Progenitor cell of endocrine pancreas (in vitro differentiated cells): ENCODE data around the gene RBAK. TPM values are rescaled to one million over a fixed set of nuclear protein-coding genes. Genes with fewer than 3 reads are reported as not detected.
"Not testable (repeated sequence)": the region's sequence is repeated elsewhere in the genome, so short reads cannot be mapped to it uniquely, and the experiment has no call there.

Source experiments
- DNase-seq: peaks from one replicate; pipeline ENCODE4 v3.0.0; 2021; ENCODE audit warnings: low spot score; ENCODE audit not compliant: unreplicated experiment
- H3K27ac Mint-ChIP-seq: 2 replicates; pipeline ENCODE4 v1.8.0; 2021; ENCODE audit warnings: mild to moderate bottlenecking, moderate library complexity, mixed read lengths
- H3K27me3 Mint-ChIP-seq: 2 replicates; pipeline ENCODE4 v1.8.0; 2021; ENCODE audit warnings: mixed read lengths
- H3K36me3 Mint-ChIP-seq: 2 replicates; pipeline ENCODE4 v1.8.0; 2022; ENCODE audit warnings: mixed read lengths; ENCODE audit not compliant: insufficient read depth
- H3K4me1 Mint-ChIP-seq: 2 replicates; pipeline ENCODE4 v1.8.0; 2021; ENCODE audit warnings: low read depth, mixed read lengths
- H3K4me3 Mint-ChIP-seq: 2 replicates; pipeline ENCODE4 v1.8.0; 2021; ENCODE audit warnings: low read depth, mild to moderate bottlenecking, moderate library complexity, mixed read lengths
- H3K9me3 Mint-ChIP-seq: 2 replicates; pipeline ENCODE4 v1.8.0; 2021; ENCODE audit warnings: low read depth, mixed read lengths
- total RNA-seq: library from RNA; stranded (reverse); gene quantifications from 2 replicates; pipeline ENCODE4 v1.2.1, GENCODE V29; 2021
- TF ChIP-seq, protein P1 (sequence below): fragments of 200-600 bp; sonication (generic); IDR thresholded peaks from one replicate; pipeline ENCODE4 v1.5.0; 2021; ENCODE audit warnings: antibody characterized with exemption, mild to moderate bottlenecking; ENCODE audit not compliant: unreplicated experiment

Gene RBAK
- total RNA-seq, 1 donor from 2014 or later, result 20.0 TPM

DNA sequence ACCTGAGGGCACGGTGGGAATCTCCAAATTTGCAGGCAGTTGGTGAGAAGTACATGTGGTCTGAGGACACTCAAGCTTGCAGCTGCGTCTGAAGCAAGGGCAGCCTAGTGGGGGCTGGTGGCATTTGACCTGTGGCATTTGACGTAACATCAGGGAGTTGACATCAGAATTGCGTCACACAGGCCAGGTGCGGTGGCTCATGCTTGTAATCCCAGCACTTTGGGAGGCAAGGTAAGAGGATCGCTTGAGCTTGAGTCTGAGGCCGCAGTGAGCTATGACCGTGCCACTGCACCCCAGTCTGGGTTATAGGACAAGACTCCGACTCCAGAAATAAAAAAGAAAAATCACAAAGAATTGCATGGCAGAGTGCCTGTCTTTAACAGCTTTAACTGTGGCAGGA lies 25.6 kb upstream of the RBAK start:
- Mint-ChIP-seq H3K27me3 (no peaks in the 10 kb centered on the region), H3K4me1 (no peaks in the 10 kb centered on the region), H3K27ac (no peak overlapping the region), H3K4me3 (no peak overlapping the region), H3K36me3 (peaks cover 24% of the 10 kb centered on the region), H3K9me3 (peaks cover 7% of the 10 kb centered on the region)
- no peak for DNase-seq
- TF ChIP-seq, protein P1, sequence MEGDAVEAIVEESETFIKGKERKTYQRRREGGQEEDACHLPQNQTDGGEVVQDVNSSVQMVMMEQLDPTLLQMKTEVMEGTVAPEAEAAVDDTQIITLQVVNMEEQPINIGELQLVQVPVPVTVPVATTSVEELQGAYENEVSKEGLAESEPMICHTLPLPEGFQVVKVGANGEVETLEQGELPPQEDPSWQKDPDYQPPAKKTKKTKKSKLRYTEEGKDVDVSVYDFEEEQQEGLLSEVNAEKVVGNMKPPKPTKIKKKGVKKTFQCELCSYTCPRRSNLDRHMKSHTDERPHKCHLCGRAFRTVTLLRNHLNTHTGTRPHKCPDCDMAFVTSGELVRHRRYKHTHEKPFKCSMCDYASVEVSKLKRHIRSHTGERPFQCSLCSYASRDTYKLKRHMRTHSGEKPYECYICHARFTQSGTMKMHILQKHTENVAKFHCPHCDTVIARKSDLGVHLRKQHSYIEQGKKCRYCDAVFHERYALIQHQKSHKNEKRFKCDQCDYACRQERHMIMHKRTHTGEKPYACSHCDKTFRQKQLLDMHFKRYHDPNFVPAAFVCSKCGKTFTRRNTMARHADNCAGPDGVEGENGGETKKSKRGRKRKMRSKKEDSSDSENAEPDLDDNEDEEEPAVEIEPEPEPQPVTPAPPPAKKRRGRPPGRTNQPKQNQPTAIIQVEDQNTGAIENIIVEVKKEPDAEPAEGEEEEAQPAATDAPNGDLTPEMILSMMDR, result no peak

DNA sequence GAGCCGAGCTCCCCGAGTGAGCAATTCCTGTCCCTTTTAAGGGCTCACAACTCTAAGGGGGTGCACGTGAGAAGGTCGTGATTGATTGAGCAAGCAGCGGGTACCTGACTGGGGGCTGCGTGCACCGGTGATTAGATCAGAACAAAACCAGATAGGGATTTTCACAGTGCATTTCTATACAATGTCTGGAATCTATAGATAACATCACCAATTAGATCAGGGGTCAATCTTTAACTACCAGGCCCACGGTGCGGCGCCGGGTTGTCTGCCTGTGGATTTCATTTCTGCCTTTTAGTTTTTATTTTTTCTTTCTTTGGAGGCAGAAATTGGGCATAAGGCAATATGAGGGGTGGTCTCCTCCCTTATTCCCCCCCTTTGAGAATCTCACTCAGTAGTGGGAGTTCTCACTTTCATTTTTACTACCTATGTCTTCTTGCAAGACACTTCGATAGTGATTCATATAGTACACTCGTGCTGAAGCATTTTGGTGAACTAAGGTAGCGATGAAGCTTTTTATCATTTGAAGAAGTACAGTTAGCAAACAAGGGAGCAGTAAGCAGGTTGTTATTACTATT lies 24.6 kb upstream of the RBAK start:
- not testable (repeated sequence) for H3K4me1 Mint-ChIP-seq, H3K4me3 Mint-ChIP-seq, H3K9me3 Mint-ChIP-seq, H3K27me3 Mint-ChIP-seq, DNase-seq, H3K27ac Mint-ChIP-seq
- peaks cover 24% of the 10 kb centered on the region for H3K36me3 Mint-ChIP-seq

DNA sequence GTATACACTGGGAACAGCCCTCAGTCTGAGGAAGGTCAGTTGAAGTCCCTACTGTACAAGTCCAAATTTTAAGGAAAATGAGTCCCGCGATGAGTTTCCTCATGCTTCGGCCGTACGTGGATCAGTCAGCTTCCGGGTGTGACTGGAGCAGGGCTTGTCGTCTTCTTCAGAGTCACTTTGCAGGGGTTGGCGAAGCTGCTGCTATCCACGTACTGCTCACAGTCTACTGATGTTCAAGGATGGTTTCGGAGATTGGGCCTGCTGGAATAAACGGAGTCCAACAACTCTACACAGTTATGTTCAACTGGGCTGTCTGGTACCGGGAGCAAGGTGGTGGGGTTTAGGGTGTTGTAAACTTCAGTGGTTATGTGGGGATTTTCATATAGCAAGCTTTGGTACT lies 22.0 kb upstream of the RBAK start:
- H3K4me3 Mint-ChIP-seq, H3K27ac Mint-ChIP-seq, H3K27me3 Mint-ChIP-seq, DNase-seq, H3K4me1 Mint-ChIP-seq: not testable (repeated sequence)
- H3K36me3 Mint-ChIP-seq, result peaks cover 33% of the 10 kb centered on the region
- peaks cover 25% of the 10 kb centered on the region for H3K9me3 Mint-ChIP-seq

DNA sequence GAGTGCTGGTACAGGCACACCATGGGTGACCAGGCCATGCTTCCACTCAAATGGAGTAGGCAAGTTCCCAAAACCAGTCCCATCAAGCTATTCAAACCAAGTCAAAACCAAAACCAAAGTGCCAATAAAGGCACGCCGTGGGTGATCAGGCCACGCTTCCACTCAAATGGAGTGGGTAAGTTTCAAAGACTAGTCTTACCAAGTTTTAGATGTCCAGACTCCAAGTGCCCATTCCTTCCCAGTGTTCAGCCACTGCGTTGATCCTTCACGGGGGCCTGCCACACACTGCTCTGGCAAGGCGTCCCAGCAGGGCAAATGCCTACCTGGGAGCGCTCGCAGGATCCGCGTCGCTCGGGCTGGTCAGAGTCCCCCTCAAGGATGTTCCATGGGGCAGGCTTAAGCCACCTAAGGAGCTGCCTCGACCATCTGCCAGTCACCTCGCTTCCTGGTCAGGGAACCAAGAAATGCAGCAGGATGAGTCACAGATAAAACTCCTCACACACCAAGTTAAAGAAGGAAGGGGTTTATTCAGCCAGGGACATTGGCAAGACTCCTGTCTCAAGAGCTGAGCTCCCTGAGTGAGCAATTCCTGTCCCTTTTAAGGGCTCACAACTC lies 17.8 kb upstream of the RBAK start:
- Mint-ChIP-seq H3K36me3 (peaks cover 16% of the 10 kb centered on the region), H3K9me3 (peaks cover 18% of the 10 kb centered on the region)
- DNase-seq, H3K4me1 Mint-ChIP-seq, H3K4me3 Mint-ChIP-seq, H3K27ac Mint-ChIP-seq, H3K27me3 Mint-ChIP-seq: not testable (repeated sequence)

DNA sequence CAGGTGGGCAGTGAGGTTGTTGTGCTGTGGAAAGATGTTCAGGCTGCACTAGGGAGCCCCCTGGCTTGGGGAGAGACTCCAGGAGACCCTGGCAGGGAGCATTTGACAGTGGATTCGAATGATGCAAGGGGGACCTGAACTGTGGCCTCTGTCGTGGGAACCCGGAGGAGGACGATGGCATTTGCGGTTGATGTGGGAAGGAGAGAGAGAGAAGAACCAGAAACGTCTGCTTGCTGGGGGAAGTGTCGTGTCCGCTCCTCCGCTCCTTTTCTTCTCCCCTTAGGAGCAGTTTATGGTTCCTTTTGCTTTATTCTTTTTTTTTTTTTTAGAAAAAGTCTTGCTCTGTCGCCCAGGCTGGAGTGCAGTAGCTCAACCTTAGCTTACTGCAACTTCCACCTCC lies 12.5 kb upstream of the RBAK start:
- not testable (repeated sequence) for H3K9me3 Mint-ChIP-seq, H3K27me3 Mint-ChIP-seq, DNase-seq, H3K36me3 Mint-ChIP-seq, H3K27ac Mint-ChIP-seq, H3K4me3 Mint-ChIP-seq, H3K4me1 Mint-ChIP-seq

DNA sequence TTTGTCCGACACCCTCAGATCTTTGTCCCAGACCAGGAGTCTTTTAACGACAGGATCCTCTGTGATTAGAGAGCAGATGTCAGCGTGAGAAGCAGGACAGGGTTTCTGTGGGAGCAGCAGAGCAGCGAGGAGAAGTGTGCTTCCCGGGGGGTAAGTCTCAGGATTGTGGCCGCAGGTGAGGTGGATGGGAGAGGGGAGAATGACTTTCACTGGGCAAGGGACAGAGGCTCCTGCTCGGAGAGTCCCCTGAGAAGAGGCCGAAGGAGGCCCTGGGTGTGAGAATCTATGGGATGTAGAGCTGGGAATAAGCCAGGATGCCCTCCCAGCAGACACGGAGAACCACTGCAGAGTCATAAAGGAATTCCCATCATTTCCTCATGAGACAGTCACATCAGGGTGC lies 10.4 kb upstream of the RBAK start:
- Mint-ChIP-seq H3K27ac (no peak overlapping the region), H3K4me3 (no peak overlapping the region), H3K27me3 (peaks cover 7% of the 10 kb centered on the region), H3K36me3 (no peaks in the 10 kb centered on the region), H3K9me3 (no peaks in the 10 kb centered on the region), H3K4me1 (no peaks in the 10 kb centered on the region)
- DNase-seq, result no peak
- TF ChIP-seq, protein P1, result no peak

DNA sequence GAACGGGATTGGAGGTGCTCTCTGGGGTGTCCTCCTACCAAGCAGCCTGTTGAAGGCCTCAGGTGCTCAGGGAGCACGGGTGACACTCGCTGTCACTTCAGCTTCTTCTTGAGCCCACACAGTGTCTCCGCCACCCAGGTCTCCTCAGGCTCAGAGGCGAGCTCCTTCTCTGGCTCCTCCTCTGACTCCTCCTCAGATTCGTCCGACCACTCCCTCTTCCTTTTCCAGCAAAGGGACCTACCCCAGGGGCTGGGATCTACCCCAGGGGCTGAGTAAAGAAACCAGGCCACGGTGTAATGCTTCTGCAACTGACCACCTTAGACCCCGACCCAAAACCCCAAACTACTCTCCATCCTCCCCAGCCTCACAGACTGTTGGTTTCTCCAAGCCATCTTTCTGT lies 9.2 kb upstream of the RBAK start:
- peaks cover 7% of the 10 kb centered on the region for H3K27me3 Mint-ChIP-seq
- H3K27ac Mint-ChIP-seq, result no peak overlapping the region
- no peak for DNase-seq
- no peak overlapping the region for H3K4me3 Mint-ChIP-seq
- TF ChIP-seq, protein P1, result no peak
- no peaks in the 10 kb centered on the region for H3K36me3 Mint-ChIP-seq
- no peaks in the 10 kb centered on the region for H3K9me3 Mint-ChIP-seq
- H3K4me1 Mint-ChIP-seq, result no peaks in the 10 kb centered on the region
